Activated CD4-positive, alpha-beta memory T cell treated with anti-CD3 and anti-CD28 coated beads for 36 hours (primary cell): ENCODE measurements around the gene SNTA1. TPM values are rescaled to one million over a fixed set of nuclear protein-coding genes. Genes with fewer than 3 reads are reported as not detected.

Source experiments
- CTCF ChIA-PET: fragments of 350-600 bp; sonication (Branson Sonifier 250); formaldehyde crosslinking; loops from one replicate; lab custom pipeline; 2021; ENCODE audit warnings: antibody characterized with exemption, inconsistent platforms; lab: Charles Lee
- POLR2A ChIA-PET: fragments of 350-600 bp; sonication (Branson Sonifier 250); formaldehyde crosslinking; loops from one replicate; lab custom pipeline; 2021; ENCODE audit warnings: antibody characterized with exemption; lab: Charles Lee
- DNase-seq: peaks from one replicate; pipeline ENCODE4 v3.0.0-alpha.2; 2020
- H3K27ac Mint-ChIP-seq: one replicate; pipeline ENCODE4 v1.8.0; 2021; ENCODE audit warnings: mixed read lengths
- H3K27me3 Mint-ChIP-seq: one replicate; pipeline ENCODE4 v1.8.0; 2021; ENCODE audit warnings: mixed read lengths
- H3K36me3 Mint-ChIP-seq: one replicate; pipeline ENCODE4 v1.8.0; 2021; ENCODE audit warnings: mixed read lengths
- H3K4me1 Mint-ChIP-seq: one replicate; pipeline ENCODE4 v1.8.0; 2021; ENCODE audit warnings: low read depth, mixed read lengths
- H3K4me3 Mint-ChIP-seq: one replicate; pipeline ENCODE4 v1.8.0; 2021; ENCODE audit warnings: mild to moderate bottlenecking, mixed read lengths
- H3K9me3 Mint-ChIP-seq: one replicate; pipeline ENCODE4 v1.8.0; 2021; ENCODE audit warnings: mixed read lengths
- intact Hi-C: fragments of 100-400 bp; cut with micrococcal nuclease; formaldehyde crosslinking; loops from one replicate; pipeline ENCODE4 v1.15.1; 2023
- total RNA-seq, 2 experiments: library from RNA; stranded (reverse); gene quantifications; one replicate each; pipeline ENCODE4 v1.2.3, GENCODE V29; 2021

The SNTA1 gene
- total RNA-seq, 2 experiments from 2014 or later, result 5.6 to 5.7 TPM

DNA sequence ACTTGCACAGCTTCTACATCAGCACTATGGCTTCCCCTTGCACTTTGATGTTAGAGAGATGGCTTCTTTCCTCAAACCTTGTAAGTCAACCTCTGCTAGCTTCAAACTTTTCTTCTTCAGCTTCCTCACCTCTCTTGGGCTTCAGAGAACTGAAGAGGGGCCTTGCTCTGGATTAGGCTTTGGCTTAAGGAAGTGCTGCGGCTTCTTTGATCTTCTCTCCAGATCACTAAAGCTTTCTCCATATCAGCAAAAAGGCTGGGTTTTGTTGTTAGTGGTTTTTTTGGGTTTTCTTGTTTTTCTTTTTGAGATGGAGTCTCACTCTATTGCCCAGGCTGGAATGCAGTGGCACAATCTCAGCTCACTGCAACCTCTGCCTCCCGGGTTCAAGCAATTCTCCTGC is 66.2 kb downstream of the SNTA1 start:
- H3K9me3 Mint-ChIP-seq, result no peaks in the 10 kb centered on the region
- intact Hi-C loops, result no loop called here
- no peak overlapping the region for H3K27ac Mint-ChIP-seq
- H3K36me3 Mint-ChIP-seq, result peaks cover 33% of the 10 kb centered on the region
- H3K4me1 Mint-ChIP-seq, result peaks cover 27% of the 10 kb centered on the region
- no peak overlapping the region for H3K4me3 Mint-ChIP-seq
- ChIA-PET POLR2A (no interaction called here), CTCF (interaction anchor here (0.8 kb wide), 1 partner anchor 68 kb away, joined by 3 read pairs; no protein-coding TSS in a partner anchor)
- H3K27me3 Mint-ChIP-seq, result no peaks in the 10 kb centered on the region
- DNase-seq, result no peak

DNA sequence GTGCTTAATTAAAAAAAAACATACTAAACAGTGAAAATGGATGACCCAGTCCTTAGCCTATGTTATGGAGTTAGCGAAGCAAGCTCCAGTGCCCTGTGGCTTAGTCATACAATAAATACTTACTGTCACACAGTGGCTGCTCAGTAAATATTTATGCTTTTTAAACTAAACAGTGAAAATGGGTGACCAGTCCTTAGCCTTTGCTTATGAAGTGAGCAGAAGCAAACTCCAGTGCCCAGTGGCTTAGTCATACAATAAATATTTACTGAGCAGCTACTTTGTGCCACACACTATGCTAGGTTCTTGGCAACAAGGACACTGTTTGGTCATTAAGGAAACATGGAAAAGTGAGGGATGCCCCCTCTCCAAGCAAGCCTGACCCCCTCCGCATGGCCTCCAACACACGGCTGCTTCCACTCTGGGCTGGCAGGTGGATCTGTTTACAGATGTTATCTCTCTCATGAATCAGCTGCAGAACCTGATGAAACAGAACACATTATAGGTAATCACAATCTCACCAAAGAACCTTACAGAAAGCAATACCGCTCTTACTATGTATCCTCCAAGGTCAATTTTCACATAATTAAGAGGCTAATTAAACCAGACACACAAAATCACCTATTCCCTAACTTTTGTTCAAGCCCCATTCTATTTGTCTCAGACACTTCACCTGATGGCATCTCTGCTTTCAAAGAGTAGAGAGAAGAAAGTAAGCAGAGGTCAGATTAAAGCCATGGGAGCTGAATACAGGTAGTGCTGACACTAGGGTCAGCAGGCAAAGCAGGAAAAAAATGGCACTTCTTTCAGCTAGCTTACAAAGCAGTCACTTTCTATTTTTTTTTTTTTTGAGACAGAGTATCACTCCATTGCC is 69.6 kb downstream of the SNTA1 start:
- no peaks in the 10 kb centered on the region for H3K9me3 Mint-ChIP-seq
- H3K27ac Mint-ChIP-seq, result no peak overlapping the region
- no peak overlapping the region for H3K4me3 Mint-ChIP-seq
- no peaks in the 10 kb centered on the region for H3K27me3 Mint-ChIP-seq
- H3K36me3 Mint-ChIP-seq, result peaks cover 43% of the 10 kb centered on the region
- CTCF ChIA-PET, result interaction anchor here (0.7 kb wide), 1 partner anchor 70 kb away, joined by 3 read pairs; no protein-coding TSS in a partner anchor
- no peak for DNase-seq
- H3K4me1 Mint-ChIP-seq, result peaks cover 49% of the 10 kb centered on the region
- intact Hi-C loops, result no loop called here
- POLR2A ChIA-PET, result no interaction called here

DNA sequence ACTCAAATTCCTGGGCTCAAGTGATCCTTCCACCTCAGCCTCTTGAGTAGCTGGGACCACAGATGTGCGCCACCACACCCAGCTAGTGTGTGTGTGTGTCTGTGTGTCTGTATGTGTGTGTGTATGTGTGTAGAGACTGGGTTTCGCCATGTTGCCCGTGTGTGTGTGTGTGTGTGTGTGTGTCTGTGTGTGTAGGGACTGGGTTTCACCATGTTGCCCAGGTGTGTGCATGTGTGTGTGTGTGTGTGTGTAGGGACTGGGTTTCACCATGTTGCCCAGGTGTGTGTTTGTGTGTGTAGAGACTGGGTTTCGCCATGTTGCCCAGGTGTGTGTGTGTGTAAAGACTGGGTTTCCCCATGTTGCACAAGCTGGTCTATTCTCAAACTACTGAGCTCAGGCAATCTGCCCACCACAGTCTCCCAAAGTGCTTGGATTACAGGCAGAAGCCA is 70.5 kb downstream of the SNTA1 start:
- ChIA-PET POLR2A (no interaction called here), CTCF (interaction anchor here (0.7 kb wide), 1 partner anchor 71 kb away, joined by 3 read pairs; no protein-coding TSS in a partner anchor)
- intact Hi-C loops, result no loop called here
- Mint-ChIP-seq H3K27me3 (no peaks in the 10 kb centered on the region), H3K27ac (peak overlapping the region; percentile 43), H3K4me3 (no peak overlapping the region), H3K36me3 (peaks cover 34% of the 10 kb centered on the region), H3K4me1 (peaks cover 39% of the 10 kb centered on the region), H3K9me3 (no peaks in the 10 kb centered on the region)
- DNase-seq, result no peak

DNA sequence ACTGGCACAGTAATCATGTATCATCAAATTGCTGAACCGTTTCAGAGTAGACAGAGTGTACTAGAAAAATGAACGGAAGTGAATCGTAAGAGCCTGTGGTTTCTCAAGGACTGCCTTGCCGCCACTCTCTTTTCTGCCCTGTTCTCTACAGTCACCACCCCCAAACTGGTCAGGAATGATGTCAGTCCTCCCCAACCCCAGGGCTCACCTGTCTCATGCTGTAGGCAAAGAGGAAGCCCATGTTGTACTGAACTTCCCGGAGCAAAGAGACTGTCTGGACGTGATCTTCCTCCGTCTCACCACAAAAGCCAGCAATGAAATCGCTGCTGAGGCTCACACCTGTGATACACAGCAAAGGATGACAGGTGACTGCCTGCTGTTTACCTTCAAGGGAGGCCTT is 73.3 kb downstream of the SNTA1 start:
- CTCF ChIA-PET, result no interaction called here
- intact Hi-C loops, result no loop called here
- POLR2A ChIA-PET, result no interaction called here
- peaks cover 44% of the 10 kb centered on the region for H3K36me3 Mint-ChIP-seq
- peak overlapping the region; percentile 91 for H3K27ac Mint-ChIP-seq
- peak overlapping the region; percentile 29 for H3K4me3 Mint-ChIP-seq
- no peaks in the 10 kb centered on the region for H3K9me3 Mint-ChIP-seq
- H3K4me1 Mint-ChIP-seq, result peaks cover 30% of the 10 kb centered on the region
- no peaks in the 10 kb centered on the region for H3K27me3 Mint-ChIP-seq
- DNase-seq, result peak; percentile 76

DNA sequence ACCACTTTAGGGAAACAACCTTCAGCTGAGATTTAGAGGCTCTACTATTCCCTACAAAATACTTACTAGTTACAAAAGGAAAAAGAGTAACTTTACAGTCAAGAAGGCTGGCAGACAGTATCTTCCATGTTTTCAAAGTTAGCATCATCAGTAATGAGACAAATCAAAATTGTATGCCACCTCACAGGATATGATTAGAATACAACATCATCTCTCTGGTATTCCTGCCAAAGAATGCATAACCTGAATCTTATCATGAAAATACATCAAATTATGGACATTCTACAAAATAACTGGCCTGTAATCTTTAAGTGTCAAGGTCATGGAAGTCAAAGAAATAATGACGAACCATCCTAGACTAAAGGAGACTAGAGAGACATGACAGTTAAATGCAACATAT is 80.7 kb downstream of the SNTA1 start:
- ChIA-PET POLR2A (no interaction called here), CTCF (no interaction called here)
- DNase-seq, result no peak
- Mint-ChIP-seq H3K4me1 (no peaks in the 10 kb centered on the region), H3K27ac (no peak overlapping the region), H3K27me3 (no peaks in the 10 kb centered on the region), H3K36me3 (peaks cover 45% of the 10 kb centered on the region), H3K9me3 (no peaks in the 10 kb centered on the region), H3K4me3 (no peak overlapping the region)
- intact Hi-C loops, result no loop called here

DNA sequence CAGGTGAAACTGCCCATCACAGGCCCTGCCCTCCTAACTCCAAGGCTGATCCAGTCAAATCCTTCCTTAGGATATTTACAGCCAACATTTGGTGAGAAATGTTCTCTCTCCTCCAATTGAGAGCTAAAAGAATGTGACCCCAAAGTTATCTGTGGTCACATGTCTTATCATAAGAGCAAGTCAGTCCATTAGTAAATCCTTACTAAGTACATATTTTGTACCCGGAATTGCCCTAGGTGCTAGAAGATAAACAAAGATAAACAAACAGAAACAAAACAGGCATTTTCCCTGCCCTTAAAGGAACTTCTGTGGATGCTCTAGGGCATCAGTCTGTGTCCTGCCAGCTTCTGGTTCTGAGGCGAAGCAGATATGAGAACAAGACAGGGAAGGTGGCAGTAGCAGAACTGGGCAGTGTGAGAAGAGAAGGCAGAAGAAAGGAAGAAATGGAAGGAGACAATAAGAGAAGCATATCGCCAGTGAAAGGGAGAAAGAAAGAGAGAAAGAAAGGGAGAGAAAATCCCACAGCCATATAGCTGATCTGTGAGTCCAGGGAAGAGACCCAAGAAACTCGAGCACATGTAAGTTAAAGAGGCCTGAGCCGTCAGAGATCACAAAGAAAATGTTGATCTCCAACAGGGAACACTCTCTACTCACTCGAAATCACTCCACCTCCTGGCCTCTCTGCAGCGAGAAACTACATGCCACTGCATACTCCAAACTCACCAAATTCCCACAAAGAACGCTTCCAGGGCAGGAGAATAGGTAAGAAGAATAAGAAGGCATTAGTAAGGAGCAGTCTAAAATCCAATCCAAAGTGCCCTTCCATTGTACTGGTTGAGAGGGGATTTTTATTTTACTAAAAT is 83.9 kb downstream of the SNTA1 start:
- POLR2A ChIA-PET, result no interaction called here
- intact Hi-C loops, result no loop called here
- Mint-ChIP-seq H3K36me3 (peaks cover 31% of the 10 kb centered on the region), H3K4me1 (no peaks in the 10 kb centered on the region), H3K9me3 (no peaks in the 10 kb centered on the region), H3K27me3 (no peaks in the 10 kb centered on the region), H3K27ac (no peak overlapping the region), H3K4me3 (no peak overlapping the region)
- CTCF ChIA-PET, result no interaction called here
- no peak for DNase-seq

Other genes starting within 250 kb of the SNTA1 start
- gene BPIFA3, start 226.4 kb downstream of the SNTA1 start, total RNA-seq, result not detected
- gene BPIFA1, start 207.8 kb downstream of the SNTA1 start, total RNA-seq, result not detected
- not detected for gene BPIFB1, start 160.5 kb downstream of the SNTA1 start, total RNA-seq
- gene CDK5RAP1, start 42.2 kb downstream of the SNTA1 start, total RNA-seq, result 10 to 100 TPM; 39.6 to 40.3 TPM
- 10 to 100 TPM; 10.9 to 12.9 TPM for gene CBFA2T2, start 46.3 kb upstream of the SNTA1 start, total RNA-seq
- under 1 TPM; 0.26 to 0.31 TPM for gene C20orf144, start 218.6 kb upstream of the SNTA1 start, total RNA-seq
- 1 to 10 TPM; 1.8 to 2.3 TPM for gene ACTL10, start 223.2 kb upstream of the SNTA1 start, total RNA-seq
- 10 to 100 TPM; 21.0 to 22.7 TPM for gene NECAB3, start 230.7 kb upstream of the SNTA1 start, total RNA-seq
- 10 to 100 TPM; 66.8 to 67.8 TPM for gene E2F1, start 242.6 kb upstream of the SNTA1 start, total RNA-seq